ENCODE results near the gene FBXO30. TPM values are rescaled to one million over a fixed set of nuclear protein-coding genes. Genes with fewer than 3 reads are reported as not detected.

The FBXO30 gene, protein sequence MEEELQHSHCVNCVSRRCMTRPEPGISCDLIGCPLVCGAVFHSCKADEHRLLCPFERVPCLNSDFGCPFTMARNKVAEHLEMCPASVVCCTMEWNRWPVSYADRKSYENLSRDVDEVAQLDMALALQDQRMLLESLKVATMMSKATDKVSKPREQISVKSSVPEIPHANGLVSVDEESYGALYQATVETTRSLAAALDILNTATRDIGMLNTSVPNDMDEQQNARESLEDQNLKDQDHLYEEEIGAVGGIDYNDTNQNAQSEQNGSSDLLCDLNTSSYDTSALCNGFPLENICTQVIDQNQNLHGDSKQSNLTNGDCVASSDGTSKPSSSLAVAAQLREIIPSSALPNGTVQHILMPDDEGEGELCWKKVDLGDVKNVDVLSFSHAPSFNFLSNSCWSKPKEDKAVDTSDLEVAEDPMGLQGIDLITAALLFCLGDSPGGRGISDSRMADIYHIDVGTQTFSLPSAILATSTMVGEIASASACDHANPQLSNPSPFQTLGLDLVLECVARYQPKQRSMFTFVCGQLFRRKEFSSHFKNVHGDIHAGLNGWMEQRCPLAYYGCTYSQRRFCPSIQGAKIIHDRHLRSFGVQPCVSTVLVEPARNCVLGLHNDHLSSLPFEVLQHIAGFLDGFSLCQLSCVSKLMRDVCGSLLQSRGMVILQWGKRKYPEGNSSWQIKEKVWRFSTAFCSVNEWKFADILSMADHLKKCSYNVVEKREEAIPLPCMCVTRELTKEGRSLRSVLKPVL
- total RNA-seq: 6.4 and 6.8 TPM in 2 replicates

DNA sequence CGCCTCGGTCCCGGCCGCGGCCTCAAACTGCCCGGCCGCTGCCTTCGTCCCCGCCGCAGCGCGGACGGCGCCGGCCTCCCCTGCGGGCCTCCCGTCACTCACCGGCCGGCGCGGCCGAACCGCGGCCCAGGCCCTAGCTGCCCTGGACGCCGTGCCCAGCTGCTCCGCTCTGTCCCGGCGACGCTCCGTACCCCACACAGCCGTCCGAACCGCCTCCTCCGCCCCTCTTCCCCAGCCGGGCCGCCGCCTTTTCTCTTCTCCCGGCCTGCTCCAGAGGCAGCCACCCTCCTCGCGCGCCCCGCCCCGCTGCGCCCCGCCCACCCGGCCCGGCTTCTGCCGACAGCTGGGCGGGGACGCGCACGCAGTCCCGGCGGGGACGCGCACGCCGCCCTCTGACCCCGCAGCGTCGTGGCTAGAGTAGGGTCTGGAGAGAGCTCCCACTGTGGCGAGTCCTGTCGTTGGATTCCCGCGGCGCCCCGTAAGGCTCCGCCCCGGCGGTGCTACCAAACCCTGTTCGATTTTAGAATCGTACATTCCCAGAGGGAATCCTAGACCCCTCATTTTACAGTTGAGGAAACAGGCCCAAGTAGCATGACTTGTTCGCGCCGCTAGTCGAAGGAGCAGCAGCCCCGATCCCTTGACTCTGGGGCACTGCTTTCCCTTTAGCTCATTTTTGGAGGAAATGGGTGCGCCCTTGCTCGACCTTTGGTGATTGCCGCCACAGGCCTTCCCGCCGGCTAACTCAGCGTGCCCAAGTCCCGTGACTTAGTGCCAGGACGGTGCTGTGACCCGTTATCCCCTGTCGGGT, at the start of gene FBXO30:
Gene FBXO30 (minus strand): TSS at position 295 of the 808 bp plus-strand sequence. CDS start 8,390 bp downstream, outside the sequence.
- Mint-ChIP-seq H3K4me1 (ENCODE audit: low read depth) (peaks cover 39% of the 10 kb centered on the region), H3K27ac (peak within 1 kb of the TSS; percentile 89), H3K4me3 (ENCODE audit: low read depth) (peak within 1 kb of the TSS; percentile 87), H3K9me3 (no peaks in the 10 kb centered on the region), H3K36me3 (ENCODE audit: low read depth) (peaks cover under 1% of the 10 kb centered on the region), H3K27me3 (ENCODE audit: low read depth) (no peaks in the 10 kb centered on the region)
- intact Hi-C loops (cut with micrococcal nuclease): loop anchor here (1.0 to 10.0 kb wide), 4 partner anchors 22 to 970 kb away; partner anchors contain the start of gene SHPRH
- DNase-seq (ENCODE audit: low spot score): peak; percentile 82

DNA sequence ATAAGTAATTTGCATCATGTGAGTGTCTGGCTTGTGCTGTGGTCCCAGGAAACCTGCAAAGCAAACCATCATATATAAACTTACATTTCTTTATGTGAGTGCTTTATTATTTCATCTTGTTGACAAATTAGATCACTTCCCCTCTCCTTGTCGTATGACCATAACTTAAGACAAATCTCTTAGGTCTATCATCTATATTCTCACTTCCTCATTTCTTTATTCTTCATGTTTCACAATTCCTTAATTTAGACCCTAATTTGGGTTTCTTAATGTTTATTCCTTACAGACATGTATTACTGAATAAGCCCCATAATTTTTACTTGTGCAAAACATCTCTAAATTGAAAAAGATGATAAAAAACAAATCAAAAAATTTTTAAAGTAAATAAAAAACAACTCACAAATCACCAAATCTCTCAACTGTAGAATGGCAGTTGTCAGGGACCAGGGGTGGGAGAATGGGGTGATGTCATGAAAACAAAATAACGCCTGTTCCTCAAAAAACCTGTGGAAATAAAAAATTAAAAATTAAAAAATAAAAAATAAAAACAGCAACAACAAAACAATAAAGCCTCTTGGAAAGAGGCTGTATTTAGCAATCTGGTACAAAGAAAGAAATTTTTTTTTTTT, 49.5 kb upstream of the FBXO30 start:
- no peak for DNase-seq (ENCODE audit: low spot score)
- H3K4me3 Mint-ChIP-seq (ENCODE audit: low read depth): no peak overlapping the region
- intact Hi-C loops (cut with micrococcal nuclease): no loop called here
- no peaks in the 10 kb centered on the region for H3K36me3 Mint-ChIP-seq (ENCODE audit: low read depth)
- H3K27me3 Mint-ChIP-seq (ENCODE audit: low read depth): no peaks in the 10 kb centered on the region
- H3K9me3 Mint-ChIP-seq: peaks cover 17% of the 10 kb centered on the region
- H3K4me1 Mint-ChIP-seq (ENCODE audit: low read depth): peaks cover 24% of the 10 kb centered on the region
- H3K27ac Mint-ChIP-seq: no peak overlapping the region

DNA sequence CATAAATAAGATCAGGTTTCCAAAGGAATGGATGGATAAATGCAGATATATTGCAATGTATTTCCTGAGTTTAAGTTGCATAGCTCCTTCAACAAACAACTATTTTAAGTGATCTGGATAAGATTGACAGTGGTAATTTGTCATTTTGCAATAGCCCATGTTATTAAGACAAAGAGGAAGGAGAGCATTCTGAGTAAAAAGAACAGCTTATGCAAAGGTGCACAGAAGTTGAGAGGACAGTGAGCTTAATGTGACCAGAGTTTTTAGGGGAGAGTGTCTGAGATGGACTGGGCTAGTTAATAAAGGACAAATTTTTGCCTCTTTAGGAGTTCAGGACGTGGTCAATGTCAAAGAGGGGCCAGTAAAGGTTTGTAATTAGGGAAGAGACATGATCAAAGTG, 48.8 kb upstream of the FBXO30 start:
- H3K4me3 Mint-ChIP-seq (ENCODE audit: low read depth): no peak overlapping the region
- intact Hi-C loops (cut with micrococcal nuclease): no loop called here
- H3K36me3 Mint-ChIP-seq (ENCODE audit: low read depth): no peaks in the 10 kb centered on the region
- H3K27ac Mint-ChIP-seq: no peak overlapping the region
- H3K27me3 Mint-ChIP-seq (ENCODE audit: low read depth): no peaks in the 10 kb centered on the region
- H3K9me3 Mint-ChIP-seq: peaks cover 17% of the 10 kb centered on the region
- no peak for DNase-seq (ENCODE audit: low spot score)
- peaks cover 24% of the 10 kb centered on the region for H3K4me1 Mint-ChIP-seq (ENCODE audit: low read depth)

DNA sequence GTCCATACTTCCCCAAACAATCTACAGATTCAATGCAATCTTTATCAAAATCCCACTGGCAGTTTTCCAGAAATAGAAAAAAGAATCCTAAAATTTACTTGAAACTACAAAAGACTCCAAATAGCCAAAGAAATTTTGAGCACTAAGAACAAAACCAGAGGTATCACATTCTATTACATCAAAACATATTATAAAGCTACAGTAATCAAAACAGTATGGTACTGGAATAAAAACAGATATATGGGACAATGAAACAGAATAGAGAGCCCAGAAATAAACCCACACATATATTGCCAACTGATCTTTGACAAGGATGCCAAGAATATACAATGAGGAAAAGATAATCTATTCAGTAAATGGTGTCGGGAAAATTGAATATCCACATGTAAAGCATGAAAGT, 46.0 kb upstream of the FBXO30 start:
- intact Hi-C loops (cut with micrococcal nuclease): no loop called here
- H3K36me3 Mint-ChIP-seq (ENCODE audit: low read depth): no peaks in the 10 kb centered on the region
- peaks cover 7% of the 10 kb centered on the region for H3K4me1 Mint-ChIP-seq (ENCODE audit: low read depth)

DNA sequence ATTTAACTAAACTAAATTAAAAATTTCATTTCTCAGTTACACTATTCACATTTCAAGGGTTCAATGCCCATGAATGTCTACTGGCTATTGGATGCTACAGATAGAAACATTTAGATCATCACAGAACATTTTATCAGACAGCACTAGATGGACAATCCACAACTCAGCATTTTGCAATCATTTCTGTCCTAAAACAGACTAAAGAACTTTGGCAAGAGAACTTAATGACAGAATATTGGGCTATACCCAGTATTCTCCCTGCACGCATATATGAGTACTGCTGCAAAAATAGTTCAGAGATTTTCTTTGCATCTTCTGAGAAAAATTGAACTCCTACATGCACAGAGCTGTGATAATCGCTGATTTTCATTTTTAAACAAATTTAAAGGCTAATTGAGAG, 36.1 kb upstream of the FBXO30 start:
- H3K4me3 Mint-ChIP-seq (ENCODE audit: low read depth): no peak overlapping the region
- H3K36me3 Mint-ChIP-seq (ENCODE audit: low read depth): no peaks in the 10 kb centered on the region
- no peak for DNase-seq (ENCODE audit: low spot score)
- no peak overlapping the region for H3K27ac Mint-ChIP-seq
- H3K4me1 Mint-ChIP-seq (ENCODE audit: low read depth): no peaks in the 10 kb centered on the region
- no peaks in the 10 kb centered on the region for H3K27me3 Mint-ChIP-seq (ENCODE audit: low read depth)
- intact Hi-C loops (cut with micrococcal nuclease): no loop called here
- H3K9me3 Mint-ChIP-seq: no peaks in the 10 kb centered on the region

More for the DNA sequence above, 46.0 kb upstream of the FBXO30 start:
- no peak overlapping the region for H3K27ac Mint-ChIP-seq
- no peaks in the 10 kb centered on the region for H3K27me3 Mint-ChIP-seq (ENCODE audit: low read depth)
- no peak overlapping the region for H3K4me3 Mint-ChIP-seq (ENCODE audit: low read depth)
- H3K9me3 Mint-ChIP-seq: peaks cover 17% of the 10 kb centered on the region
- no peak for DNase-seq (ENCODE audit: low spot score)

DNA sequence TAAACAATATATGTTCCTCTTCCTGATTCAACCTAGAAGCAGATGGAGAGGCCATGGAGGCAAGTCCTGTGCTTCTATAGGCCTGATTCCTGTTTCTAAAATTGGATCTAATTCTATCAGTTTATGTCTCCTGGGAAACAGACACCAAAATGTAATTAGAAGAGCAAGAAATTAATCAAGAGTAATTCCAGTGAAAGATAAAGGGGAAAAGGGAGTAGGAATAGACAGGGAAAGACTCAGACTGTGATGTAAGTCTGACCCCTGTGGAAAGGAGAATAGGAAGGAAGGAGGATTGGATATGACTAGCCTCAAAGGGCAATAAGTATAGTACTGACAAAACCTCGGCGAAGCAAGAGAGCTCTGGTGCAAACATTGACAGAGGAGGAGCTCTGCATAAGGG, 33.9 kb upstream of the FBXO30 start:
- intact Hi-C loops (cut with micrococcal nuclease): no loop called here
- Mint-ChIP-seq H3K27ac (no peak overlapping the region), H3K4me1 (ENCODE audit: low read depth) (no peaks in the 10 kb centered on the region), H3K27me3 (ENCODE audit: low read depth) (no peaks in the 10 kb centered on the region), H3K4me3 (ENCODE audit: low read depth) (no peak overlapping the region), H3K9me3 (no peaks in the 10 kb centered on the region), H3K36me3 (ENCODE audit: low read depth) (no peaks in the 10 kb centered on the region)
- DNase-seq (ENCODE audit: low spot score): no peak

DNA sequence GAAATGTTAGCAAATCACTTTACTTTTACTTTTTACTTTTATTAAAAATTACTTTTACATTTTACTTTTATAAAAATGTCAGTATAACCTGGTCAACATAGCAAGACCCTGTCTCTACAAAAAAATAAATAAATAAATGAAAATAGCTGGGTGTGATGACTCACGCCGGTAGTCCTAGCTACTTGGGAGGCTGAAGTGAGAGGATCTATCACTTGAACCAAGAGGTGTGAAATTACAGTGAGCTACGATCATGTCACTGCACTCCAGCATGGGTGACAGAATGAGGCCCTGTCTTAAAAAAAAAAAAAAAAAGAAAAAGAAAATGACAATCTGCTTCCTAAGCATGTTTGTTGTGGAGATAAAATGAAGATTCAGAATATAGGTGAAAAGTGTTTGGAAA, 31.0 kb upstream of the FBXO30 start:
- intact Hi-C loops (cut with micrococcal nuclease): no loop called here

DNA sequence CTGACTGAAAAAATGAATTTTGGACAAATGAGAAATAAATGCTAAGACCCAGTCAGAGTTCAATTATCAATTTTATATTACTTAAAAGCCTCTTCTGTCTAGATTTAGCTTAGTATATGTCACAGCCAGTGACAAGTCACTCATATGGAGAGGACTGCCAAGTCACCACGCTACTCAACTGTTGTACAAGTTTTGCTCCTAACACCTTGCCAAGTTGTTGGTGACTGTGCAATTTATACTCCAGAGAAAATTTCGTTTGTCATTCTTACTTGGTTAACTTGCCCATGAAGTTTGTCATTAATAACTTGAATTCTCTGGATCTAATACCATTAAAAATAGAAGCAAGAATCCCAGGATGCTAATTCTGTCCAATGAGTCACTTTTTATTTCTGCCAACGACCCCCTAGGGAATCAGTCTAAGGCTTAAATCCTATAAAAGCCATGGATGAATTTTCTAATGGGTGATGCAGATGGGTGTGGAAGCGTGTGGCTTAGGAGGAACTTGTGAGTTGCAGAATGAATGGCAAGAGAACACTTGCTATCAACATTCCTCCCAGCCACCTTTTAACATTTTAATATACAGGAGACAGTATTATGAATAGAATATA, 30.4 kb upstream of the FBXO30 start:
- intact Hi-C loops (cut with micrococcal nuclease): no loop called here
- Mint-ChIP-seq H3K4me3 (ENCODE audit: low read depth) (no peak overlapping the region), H3K36me3 (ENCODE audit: low read depth) (no peaks in the 10 kb centered on the region), H3K9me3 (no peaks in the 10 kb centered on the region), H3K27ac (no peak overlapping the region), H3K4me1 (ENCODE audit: low read depth) (no peaks in the 10 kb centered on the region), H3K27me3 (ENCODE audit: low read depth) (no peaks in the 10 kb centered on the region)
- no peak for DNase-seq (ENCODE audit: low spot score)

More for the DNA sequence above, 31.0 kb upstream of the FBXO30 start:
- Mint-ChIP-seq H3K4me3 (ENCODE audit: low read depth) (no peak overlapping the region), H3K27me3 (ENCODE audit: low read depth) (no peaks in the 10 kb centered on the region), H3K36me3 (ENCODE audit: low read depth) (no peaks in the 10 kb centered on the region), H3K4me1 (ENCODE audit: low read depth) (no peaks in the 10 kb centered on the region), H3K9me3 (no peaks in the 10 kb centered on the region), H3K27ac (no peak overlapping the region)
- DNase-seq (ENCODE audit: low spot score): no peak

DNA sequence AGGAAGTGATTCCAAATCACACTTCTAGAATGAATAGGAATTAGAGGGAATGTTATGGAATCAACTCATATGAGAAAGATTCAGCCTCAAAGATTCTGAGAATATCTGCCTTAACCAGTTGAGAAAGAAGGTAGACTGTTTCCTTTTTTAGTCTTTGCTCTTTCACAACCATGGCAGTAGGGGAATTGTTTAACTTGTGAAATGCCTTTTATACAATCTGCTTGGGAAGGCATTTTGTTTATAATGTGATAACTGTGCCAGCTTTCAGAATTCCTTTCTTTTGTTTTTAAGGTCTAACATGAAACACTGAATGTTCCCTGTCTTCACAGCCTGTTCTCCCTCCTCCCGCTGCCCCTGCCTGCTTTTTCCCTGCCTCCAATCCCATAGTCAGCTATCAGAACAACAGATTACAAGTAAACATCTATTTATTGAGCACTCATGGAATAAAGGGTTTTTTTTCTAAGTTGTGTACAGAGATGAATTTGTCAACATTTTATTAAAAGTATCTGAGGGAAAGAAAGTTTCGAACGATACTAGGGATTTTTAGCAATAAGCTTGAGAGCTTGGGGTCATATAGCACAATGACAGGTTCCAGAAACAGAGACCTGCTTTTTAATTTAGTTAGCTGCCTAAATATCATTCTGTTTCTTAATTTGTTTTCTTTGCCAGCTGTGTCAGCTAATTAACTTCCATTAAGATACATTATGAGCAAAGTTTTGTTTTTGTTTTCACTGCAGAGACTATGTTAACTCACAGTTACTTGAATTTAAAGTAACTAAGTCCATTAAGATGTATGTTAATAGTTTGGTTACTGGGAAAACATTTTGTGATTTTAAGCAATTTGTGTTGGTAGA, 28.3 kb upstream of the FBXO30 start:
- Mint-ChIP-seq H3K4me1 (ENCODE audit: low read depth) (no peaks in the 10 kb centered on the region), H3K27ac (no peak overlapping the region), H3K4me3 (ENCODE audit: low read depth) (no peak overlapping the region), H3K27me3 (ENCODE audit: low read depth) (no peaks in the 10 kb centered on the region), H3K9me3 (no peaks in the 10 kb centered on the region), H3K36me3 (ENCODE audit: low read depth) (no peaks in the 10 kb centered on the region)
- intact Hi-C loops (cut with micrococcal nuclease): no loop called here
- DNase-seq (ENCODE audit: low spot score): no peak

DNA sequence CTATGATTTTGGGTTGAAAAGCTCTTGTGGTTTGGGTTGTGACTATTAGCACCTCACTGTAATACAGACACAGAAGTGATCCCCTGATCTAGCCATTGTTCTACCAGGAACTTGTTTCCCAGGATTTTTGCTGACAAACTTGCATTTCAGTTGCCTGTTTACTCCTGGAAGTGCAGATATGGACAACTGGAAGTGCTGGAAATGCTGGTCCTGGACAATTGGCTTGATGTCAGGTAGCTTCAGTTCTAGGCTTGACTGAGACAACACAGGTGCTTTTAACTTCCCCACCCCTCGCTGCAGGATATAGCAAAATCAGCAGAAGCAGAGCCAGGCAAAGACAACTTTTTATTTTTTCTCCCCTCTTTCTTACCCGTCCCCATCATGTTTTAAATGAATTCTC, 27.1 kb upstream of the FBXO30 start:
- intact Hi-C loops (cut with micrococcal nuclease): no loop called here
- Mint-ChIP-seq H3K9me3 (no peaks in the 10 kb centered on the region), H3K4me3 (ENCODE audit: low read depth) (no peak overlapping the region), H3K4me1 (ENCODE audit: low read depth) (no peaks in the 10 kb centered on the region), H3K27me3 (ENCODE audit: low read depth) (no peaks in the 10 kb centered on the region), H3K36me3 (ENCODE audit: low read depth) (no peaks in the 10 kb centered on the region), H3K27ac (no peak overlapping the region)
- no peak for DNase-seq (ENCODE audit: low spot score)

DNA sequence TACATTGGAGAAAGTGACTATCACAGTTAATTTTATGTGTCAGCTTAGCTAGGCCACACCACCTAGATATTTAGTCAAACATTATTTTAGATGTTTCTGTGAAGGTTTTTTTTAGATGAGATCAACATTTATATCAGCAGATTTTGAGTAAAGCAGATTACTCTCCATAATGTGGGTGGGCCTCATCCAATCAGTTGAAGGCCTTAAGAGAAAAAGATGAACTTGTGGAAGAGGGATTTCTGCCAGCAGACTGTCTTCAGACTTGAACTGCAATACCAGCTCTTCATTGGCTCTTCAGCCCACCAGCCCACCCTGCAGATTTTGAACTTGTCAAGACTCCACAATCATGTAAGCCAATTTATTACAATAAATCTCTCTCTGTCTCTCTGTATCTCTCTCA, 25.1 kb upstream of the FBXO30 start:
- no peaks in the 10 kb centered on the region for H3K9me3 Mint-ChIP-seq
- DNase-seq (ENCODE audit: low spot score): no peak
- peaks cover 7% of the 10 kb centered on the region for H3K4me1 Mint-ChIP-seq (ENCODE audit: low read depth)
- no peak overlapping the region for H3K4me3 Mint-ChIP-seq (ENCODE audit: low read depth)
- intact Hi-C loops (cut with micrococcal nuclease): no loop called here
- H3K27me3 Mint-ChIP-seq (ENCODE audit: low read depth): no peaks in the 10 kb centered on the region
- H3K27ac Mint-ChIP-seq: no peak overlapping the region
- H3K36me3 Mint-ChIP-seq (ENCODE audit: low read depth): no peaks in the 10 kb centered on the region

Measured in activated T-helper 2 cell treated with anti-CD3 and anti-CD28 coated beads, Interferon-gamma antibody, Interleukin-2, Interleukin-4, amounts not matched to agents 10 μg/mL and 5 μg/mL and 100 μg/mL, durations not matched to agents 14 hours and 24 hours and 36 hours (primary cell).